ENCODE data around the gene PLEKHA7. TPM values are rescaled to one million over a fixed set of nuclear protein-coding genes. Genes with fewer than 3 reads are reported as not detected.
A peak's percentile ranks its signal among the peaks of the same experiment; 100 is the strongest.

The PLEKHA7 gene
- total RNA-seq, 6 donors from 2014 or later = 27.5 to 87.0 (median 48.6) TPM

DNA sequence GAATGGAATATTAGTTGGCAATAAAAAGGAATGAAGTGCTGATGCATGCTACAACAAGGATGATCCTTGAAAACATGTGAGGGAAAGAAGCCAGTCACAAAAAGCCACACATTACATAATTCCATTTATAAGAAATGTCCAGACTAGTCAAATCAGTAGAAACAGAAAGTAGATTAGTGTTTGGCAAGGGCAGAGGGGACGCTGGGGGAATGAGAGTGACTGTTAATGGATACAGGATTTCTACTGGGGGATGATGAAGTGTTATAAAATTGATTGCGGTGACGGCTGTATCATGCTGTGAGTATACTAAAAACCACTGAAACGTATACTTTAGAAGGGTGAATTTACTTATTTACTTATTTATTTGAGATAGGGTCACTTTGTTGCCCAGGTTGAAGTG is 217.9 kb downstream of the PLEKHA7 start:
- 72 to 75% methylated on average over 4 of the region's 4 CpGs for WGBS, 2 donors
- TF ChIP-seq POLR2A (IDR thresholded peaks at IDR 0.05) = no peak
- TF ChIP-seq POLR2AphosphoS5 (IDR thresholded peaks at IDR 0.05) = peak in 1 of 2 donors; percentile 30
- TF ChIP-seq, protein P1, sequence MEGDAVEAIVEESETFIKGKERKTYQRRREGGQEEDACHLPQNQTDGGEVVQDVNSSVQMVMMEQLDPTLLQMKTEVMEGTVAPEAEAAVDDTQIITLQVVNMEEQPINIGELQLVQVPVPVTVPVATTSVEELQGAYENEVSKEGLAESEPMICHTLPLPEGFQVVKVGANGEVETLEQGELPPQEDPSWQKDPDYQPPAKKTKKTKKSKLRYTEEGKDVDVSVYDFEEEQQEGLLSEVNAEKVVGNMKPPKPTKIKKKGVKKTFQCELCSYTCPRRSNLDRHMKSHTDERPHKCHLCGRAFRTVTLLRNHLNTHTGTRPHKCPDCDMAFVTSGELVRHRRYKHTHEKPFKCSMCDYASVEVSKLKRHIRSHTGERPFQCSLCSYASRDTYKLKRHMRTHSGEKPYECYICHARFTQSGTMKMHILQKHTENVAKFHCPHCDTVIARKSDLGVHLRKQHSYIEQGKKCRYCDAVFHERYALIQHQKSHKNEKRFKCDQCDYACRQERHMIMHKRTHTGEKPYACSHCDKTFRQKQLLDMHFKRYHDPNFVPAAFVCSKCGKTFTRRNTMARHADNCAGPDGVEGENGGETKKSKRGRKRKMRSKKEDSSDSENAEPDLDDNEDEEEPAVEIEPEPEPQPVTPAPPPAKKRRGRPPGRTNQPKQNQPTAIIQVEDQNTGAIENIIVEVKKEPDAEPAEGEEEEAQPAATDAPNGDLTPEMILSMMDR (IDR thresholded peaks at IDR 0.05) = no peak
- TF ChIP-seq EP300 (IDR thresholded peaks at IDR 0.05) = no peak
- no peaks in the 10 kb centered on the region for H3K27me3 ChIP-seq
- no peak for DNase-seq
- no peak overlapping the region for H3K4me3 ChIP-seq
- peaks cover 1 to 10% (median 4%) of the 10 kb centered on the region in 4 donors for H3K4me1 ChIP-seq
- peaks cover 0 to 2% (median 0%) of the 10 kb centered on the region in 4 donors for H3K36me3 ChIP-seq
- no peaks in the 10 kb centered on the region for H3K9me3 ChIP-seq
- no peak for ATAC-seq (ENCODE audit: low FRiP score in 2 of 2)
- H3K27ac ChIP-seq = no peak overlapping the region

DNA sequence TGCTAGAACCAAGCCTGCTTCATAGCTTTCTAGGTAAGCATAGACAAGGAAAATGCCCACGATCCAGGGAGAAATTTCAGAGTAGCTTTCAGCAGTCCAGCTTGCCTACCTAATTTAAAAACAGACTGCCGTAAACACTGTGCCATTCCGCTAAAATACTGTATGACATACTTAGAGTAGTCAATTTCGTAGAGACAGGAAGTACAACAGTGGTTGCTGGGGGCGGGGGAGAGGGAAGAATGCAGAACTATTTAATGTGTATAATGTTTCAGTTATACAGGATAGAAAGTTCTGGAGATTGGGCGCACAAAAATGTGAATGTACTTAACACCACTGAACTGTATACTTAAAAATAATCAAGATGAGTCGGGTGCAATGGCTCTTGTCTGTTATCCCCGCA is 219.1 kb downstream of the PLEKHA7 start:
- Histone ChIP-seq H3K4me3 (no peak overlapping the region), H3K9me3 (no peaks in the 10 kb centered on the region), H3K27ac (peak overlapping the region; percentile 14 to 62 (median 46)), H3K36me3 (peaks cover 0 to 7% (median 2%) of the 10 kb centered on the region in 4 donors), H3K27me3 (no peaks in the 10 kb centered on the region), H3K4me1 (peaks cover 9 to 15% (median 12%) of the 10 kb centered on the region in 4 donors)
- ATAC-seq (ENCODE audit: low FRiP score in 2 of 2) (peak in 1 of 2 donors; percentile 48), DNase-seq (peak in 1 of 2 donors; percentile 49)
- no peak for TF ChIP-seq POLR2A (IDR thresholded peaks at IDR 0.05)
- TF ChIP-seq, protein P1 (IDR thresholded peaks at IDR 0.05) = no peak
- no peak for TF ChIP-seq POLR2AphosphoS5 (IDR thresholded peaks at IDR 0.05)
- TF ChIP-seq EP300 (IDR thresholded peaks at IDR 0.05) = no peak
- 65 to 70% methylated on average over 8 of the region's 8 CpGs for WGBS, 2 donors

DNA sequence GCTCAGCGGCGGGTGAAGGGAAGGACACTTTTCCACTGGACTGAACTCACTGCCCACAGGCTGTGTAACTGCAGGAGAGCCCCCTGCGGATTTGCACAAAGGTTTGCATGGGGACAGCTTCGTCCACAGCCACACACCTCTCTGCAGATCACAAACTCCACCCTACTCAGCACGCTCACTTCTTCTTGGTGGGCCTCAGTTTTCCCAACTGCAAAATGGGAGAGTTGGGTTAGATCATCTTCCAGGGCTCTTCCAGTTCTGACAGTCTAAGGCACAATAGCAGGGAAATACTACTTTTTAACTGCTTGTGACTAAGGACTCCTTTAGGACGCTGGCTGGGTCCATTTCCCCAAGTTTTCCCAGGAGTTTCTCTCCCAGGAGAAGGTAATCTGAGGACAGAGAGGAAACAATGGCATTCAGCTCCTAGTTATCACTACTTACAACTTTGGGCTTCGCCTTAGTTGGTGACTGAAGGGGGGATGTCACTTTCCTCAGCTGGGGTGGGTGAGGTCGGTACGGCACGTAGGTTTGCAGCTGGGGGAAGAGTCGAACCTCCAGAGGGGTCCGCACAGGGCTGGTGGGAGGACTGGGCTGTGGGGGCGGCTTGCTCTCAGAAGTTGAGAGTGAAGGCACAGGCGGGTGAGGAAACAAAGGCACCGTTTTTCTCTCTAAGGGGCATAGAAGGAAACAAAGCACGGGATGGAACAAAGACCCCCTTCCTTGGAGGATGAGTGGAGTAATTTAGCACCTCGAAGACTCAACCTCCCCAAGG is 220.0 kb downstream of the PLEKHA7 start:
- ATAC-seq (ENCODE audit: low FRiP score in 2 of 2) (no peak), DNase-seq (no peak)
- Histone ChIP-seq H3K27me3 (no peaks in the 10 kb centered on the region), H3K27ac (peak overlapping the region in 2 of 4 donors; percentile 47 to 62), H3K9me3 (no peaks in the 10 kb centered on the region), H3K36me3 (peaks cover 0 to 7% (median 2%) of the 10 kb centered on the region in 4 donors), H3K4me1 (peaks cover 9 to 18% (median 14%) of the 10 kb centered on the region in 4 donors), H3K4me3 (no peak overlapping the region)
- WGBS, 2 donors = 85 to 90% methylated on average over 17 of the region's 17 CpGs
- no peak for TF ChIP-seq POLR2AphosphoS5 (IDR thresholded peaks at IDR 0.05)

- Histone ChIP-seq H3K9me3 (no peaks in the 10 kb centered on the region), H3K4me1 (peaks cover 16 to 25% (median 18%) of the 10 kb centered on the region in 4 donors), H3K36me3 (peaks cover 0 to 11% (median 2%) of the 10 kb centered on the region in 4 donors), H3K27me3 (no peaks in the 10 kb centered on the region), H3K4me3 (no peak overlapping the region), H3K27ac (peak overlapping the region in 1 of 4 donors; percentile 1)
- 89 to 100% methylated on average over 3 of the region's 3 CpGs for WGBS, 2 donors
- DNase-seq (no peak), ATAC-seq (ENCODE audit: low FRiP score in 2 of 2) (no peak)
- TF ChIP-seq POLR2AphosphoS5 (IDR thresholded peaks at IDR 0.05) = no peak
Measured at GRCh38 chr11:16793511-16793910, 220.7 kb downstream of the PLEKHA7 start.

DNA sequence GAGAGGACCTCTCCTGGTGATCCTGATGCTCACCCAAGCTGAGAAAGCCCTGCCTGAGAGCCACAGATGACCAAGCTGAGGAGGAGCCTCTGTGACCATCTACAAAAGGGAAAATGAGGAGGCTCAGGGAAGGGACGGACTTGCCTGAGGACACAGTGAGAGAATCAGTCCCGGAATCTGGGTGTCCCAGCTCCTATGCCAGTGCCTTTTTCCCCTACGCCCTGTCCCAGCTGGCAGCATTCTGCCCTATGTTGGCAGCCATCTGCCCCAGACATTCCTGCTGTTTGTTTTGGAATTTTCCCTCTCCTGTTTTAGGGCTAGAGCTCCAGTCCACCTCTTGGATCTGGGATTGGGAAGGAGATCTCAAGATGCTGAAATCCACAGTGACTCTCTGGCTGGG is 221.2 kb downstream of the PLEKHA7 start:
- TF ChIP-seq, protein P1 (IDR thresholded peaks at IDR 0.05) = no peak
- no peak for TF ChIP-seq POLR2A (IDR thresholded peaks at IDR 0.05)
- no peak for TF ChIP-seq EP300 (IDR thresholded peaks at IDR 0.05)
- TF ChIP-seq POLR2AphosphoS5 (IDR thresholded peaks at IDR 0.05) = no peak
- Histone ChIP-seq H3K9me3 (no peaks in the 10 kb centered on the region), H3K27ac (peak overlapping the region in 1 of 4 donors; percentile 1), H3K4me3 (no peak overlapping the region), H3K27me3 (no peaks in the 10 kb centered on the region), H3K4me1 (peaks cover 21 to 30% (median 22%) of the 10 kb centered on the region in 4 donors), H3K36me3 (peaks cover 0 to 11% (median 2%) of the 10 kb centered on the region in 4 donors)
- ATAC-seq (ENCODE audit: low FRiP score in 2 of 2) = no peak
- DNase-seq = no peak
- 89 to 95% methylated on average over 3 of the region's 3 CpGs for WGBS, 2 donors

Measured in upper lobe of left lung (tissue), 6 donors.